GM19023 (cell line): ENCODE measurements around the gene NMB.
A peak's percentile ranks its signal among the peaks of the same experiment; 100 is the strongest.
"Not testable (repeated sequence)": the region's sequence is repeated elsewhere in the genome, so short reads cannot be mapped to it uniquely, and the experiment has no call there.

Experiments
- ATAC-seq: cut with Tn5 transposase; IDR thresholded peaks from one replicate; pipeline ENCODE4 v1.9.1; 2021; ENCODE audit warnings: mild to moderate bottlenecking, moderate library complexity; ENCODE audit not compliant: unreplicated experiment

Gene NMB

DNA sequence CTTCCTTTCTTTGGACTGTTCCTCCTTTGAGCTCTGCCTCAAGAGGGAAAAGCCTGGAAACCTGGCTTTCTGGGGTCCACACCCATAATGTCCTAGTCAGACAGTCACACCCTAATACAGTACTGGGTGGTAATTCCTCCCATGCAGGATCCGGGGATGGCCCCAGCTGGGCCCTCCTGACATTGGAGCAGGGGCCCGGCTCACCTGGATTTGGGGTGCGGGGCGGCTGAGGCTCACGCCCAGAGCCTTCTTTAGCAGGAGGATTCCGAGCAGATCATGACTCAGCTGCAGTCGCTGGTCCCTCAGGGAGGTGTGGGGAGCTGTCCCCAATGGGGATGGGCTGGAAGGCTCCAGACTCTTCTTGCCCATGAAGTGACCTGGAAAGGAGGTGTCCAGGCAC, 1.0 kb downstream of the NMB start:
- no peak for ATAC-seq

DNA sequence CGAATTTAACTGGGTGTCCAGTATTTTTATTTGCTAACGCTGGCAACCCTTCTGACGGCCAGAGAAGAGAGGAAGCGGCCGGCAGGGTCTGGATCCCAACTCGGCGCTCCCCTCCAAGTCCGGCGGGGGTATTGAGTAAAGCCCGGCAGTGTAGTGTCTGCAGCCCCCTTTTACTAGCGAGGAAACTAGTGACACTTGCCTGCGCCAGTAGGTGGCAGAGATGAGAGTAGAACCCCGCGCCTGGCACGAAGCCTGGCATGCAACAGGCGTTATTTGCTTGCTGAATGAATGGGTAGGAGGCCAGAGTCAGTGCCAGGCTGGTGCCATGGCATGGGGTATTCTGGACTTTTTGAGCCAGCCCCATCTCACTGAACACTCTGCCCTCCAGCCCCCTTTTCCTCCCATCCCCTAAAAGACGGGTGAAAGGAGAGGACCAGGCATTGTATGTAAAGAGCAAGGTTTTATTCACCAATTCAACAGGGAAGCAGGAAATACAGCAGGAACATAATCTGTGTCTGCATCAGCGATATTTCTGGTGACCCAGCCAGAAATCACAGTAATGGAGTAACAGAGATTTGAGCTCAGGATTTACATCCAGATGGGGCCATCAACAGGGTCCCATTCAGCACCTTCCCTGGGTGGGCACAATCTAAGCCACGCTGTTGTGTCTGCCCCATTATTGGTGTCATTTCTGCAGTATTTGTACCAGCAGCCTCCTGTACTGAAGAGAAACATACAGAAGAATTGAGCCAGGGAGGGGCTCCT, 3.1 kb downstream of the NMB start:
- ATAC-seq = peak; percentile 31

DNA sequence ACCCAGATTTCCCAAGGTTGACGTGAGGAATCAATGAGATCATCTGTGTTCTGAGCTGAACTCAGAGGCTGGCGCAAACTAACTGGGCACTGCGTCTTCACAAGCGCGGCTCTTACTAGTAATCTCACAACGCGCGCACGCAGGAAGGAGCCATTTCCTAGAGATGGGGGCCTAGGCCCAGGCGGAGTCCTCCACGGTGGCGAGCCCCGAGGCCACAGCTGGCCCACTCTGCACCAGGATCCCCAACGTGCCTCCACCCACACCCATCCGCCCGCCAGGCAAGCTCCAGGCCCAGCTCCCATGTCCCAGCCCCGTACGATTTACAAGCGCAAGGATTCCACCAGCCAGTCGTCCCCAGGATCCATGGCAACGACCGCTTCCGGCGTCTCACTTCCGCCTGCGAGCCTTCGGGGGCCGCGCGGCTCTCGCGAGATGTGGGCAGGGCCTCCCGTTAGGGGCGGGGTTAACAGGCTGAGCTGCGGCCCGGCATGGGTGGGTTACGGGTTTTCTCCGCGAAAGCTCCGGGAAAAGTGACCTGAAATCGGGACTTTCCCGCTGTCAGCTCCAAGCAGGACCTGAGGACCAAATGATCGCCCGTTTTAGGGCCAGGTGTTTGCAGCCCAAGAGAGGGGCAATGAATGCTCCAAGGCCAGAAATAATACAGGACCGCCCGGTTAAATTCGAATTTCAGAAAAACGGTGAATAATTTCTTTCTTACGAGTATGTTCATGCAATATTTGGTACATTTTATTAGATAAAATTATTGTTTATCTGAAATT, 3.9 kb downstream of the NMB start, which contains the start of gene WDR73:
TSS of gene WDR73 (minus strand) at position 374 of the 779 bp plus-strand sequence. CDS start at position 365, 9 bp downstream.
- peak; percentile 86 for ATAC-seq

DNA sequence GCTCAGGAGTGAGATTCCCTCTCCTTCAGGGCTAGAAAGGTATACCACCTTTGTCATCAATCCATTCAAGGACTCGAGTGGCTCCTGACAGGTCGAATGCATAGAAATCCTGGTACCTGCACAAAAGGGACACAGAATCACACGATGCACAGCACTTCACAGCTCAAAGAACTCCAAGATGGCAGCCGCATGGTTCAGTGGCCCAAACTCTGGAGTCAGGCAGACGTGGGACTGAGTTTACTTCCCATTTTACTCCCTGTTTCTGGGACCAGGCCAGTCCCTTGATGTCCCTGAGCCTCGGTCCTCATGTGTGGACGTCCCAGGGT, 4.5 kb downstream of the NMB start:
- ATAC-seq = peak; percentile 0

DNA sequence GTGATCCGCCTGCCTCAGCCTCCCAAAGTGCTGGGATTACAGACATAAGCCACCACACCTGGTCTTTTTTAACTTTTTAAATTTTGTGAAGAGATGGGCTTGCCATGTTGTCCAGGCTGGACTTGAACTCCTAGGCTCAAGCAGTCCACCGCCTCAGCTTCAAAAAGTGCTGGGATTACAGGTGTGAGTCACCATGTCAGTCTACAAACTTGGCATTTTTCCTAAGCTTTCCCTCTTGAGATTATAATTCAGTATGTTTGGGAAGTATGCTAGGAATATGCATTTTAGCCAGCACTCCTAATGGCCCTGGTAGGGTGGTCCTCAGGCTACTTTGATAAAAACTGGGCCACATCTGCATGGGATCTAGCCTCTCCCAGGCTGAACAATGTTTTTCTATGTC, 8.3 kb downstream of the NMB start:
- ATAC-seq = no peak

DNA sequence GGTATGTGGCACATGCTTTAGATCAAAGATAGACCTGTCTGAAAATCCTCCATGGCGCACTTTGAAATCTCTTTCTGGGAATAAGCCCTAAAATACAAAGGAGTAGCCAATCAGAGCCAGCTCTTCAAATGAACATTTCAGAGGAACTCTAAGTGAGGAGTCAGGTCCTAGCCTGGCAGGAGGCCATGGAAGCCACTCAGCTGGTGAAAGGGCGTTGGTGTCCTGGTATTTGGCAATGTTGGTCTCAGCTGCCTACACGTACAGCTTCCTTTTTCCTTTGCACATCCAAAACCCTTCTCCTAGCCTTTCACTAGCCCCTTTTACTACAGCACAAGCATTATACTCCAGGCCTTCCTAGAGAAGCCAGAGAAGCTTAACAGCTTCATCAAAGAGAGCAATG, 9.5 kb downstream of the NMB start:
- ATAC-seq = no peak

DNA sequence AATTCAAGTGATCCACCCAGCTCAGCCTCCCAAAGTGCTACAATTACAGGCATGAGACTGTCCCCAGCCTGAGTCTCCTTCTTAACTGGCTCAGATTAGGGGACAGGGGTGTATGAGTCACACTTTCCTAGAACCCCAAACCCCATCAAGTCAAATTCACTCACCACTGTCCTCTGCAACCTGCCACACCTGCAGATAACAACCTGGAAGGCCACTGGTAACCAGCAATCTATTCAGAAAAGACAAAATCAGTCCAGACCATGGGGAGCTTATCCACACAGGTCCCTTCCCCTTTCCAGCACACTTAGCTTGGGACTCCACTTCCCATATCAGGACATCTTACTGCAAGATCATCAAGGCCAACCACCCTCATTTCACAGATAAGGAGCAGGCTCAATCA, 10.3 kb downstream of the NMB start:
- no peak for ATAC-seq

DNA sequence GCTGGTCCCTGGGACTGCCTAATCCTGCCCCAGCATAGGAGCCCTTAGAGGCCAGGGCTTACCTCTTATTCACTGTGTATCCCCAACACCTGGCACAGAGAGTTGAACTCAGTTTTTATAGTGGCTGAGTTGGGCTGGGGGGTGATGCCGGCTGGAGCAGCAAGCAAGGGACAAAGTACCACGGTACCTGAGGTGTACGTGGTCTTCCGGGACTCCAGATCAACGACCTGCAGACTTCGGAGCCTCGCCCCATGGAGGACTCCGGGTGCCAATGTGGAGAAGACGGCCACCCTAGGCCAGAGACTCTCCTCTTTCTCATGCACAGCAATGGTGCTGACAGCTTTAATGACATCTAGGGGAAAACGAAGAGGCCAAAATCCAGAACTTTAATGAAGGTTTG, 12.0 kb downstream of the NMB start:
- ATAC-seq = no peak

DNA sequence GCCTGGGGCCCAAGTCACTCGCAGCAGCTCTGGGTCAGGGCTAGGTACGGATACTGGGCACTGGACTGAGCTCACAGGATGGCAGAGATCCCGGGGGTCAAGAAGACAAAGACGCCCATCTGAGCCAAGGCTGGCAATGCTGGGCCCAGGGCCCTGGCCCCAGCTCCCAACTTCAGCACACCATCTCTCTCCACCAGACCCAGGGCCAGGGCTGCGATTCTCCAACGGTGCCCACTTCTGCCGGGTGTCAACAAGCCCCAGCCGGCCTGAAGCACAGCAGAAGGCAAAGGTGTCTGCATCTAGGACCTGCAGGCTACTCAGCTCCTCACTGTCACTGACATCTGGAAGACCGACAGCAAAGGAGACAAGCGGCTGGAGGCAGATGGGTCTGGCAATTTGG, 12.5 kb downstream of the NMB start:
- ATAC-seq = no peak

DNA sequence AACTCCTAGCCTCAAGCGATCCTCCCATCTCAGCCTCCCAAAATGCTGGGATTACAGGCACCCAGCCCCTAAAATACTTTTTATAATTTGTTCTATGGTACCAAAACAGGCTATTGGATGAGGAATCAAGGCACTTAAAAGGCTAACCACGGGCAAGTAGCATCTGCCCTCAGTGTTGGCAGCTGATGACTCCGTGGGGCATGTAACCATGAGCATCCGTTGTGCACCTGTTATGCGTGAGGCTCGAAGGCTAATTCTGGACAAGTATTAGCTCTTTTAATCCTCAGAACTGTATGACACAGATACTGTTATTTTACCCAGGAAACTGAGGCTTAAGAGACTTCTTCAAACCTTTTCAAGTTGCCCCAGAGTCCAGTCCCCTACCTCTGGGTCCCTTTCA, 14.2 kb downstream of the NMB start:
- ATAC-seq = no peak

DNA sequence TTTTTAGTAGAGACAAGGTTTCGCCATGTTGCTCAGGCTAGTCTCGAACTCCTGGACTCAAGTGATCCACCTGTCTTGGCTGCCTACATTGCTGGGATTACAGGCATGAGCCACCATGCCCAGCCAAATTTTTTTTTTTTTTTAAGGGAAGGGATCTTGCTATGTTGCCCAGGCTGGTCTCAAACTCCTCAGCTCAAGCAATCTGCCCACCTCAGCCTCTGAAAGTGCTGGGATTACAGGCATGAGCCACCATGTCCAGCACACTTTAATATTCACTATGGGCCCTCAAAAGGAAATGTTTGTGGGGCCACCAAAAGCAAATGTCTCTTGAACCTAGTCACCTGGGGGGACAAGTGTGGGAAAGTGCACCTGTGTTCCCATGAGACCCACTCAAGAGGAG, 15.4 kb downstream of the NMB start:
- ATAC-seq = not testable (repeated sequence)

DNA sequence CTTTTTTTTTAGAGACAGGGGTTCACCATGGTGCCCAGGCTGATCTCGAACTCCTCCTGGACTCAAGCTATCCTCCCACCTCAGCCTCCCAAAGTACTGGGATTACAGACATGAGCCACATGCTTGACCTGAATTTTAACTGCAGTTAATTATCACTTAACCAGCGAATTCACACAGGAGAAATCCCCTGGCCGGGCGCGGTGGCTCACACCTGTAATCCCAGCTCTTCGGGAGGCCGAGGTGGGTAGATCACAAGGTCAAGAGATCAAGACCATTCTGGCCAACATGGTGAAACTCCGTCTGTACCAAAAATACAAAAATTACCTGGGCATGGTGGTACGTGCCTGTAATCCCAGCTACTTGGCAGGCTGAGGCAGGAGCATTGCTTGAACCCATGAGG, 16.1 kb downstream of the NMB start:
- ATAC-seq = not testable (repeated sequence)

DNA sequence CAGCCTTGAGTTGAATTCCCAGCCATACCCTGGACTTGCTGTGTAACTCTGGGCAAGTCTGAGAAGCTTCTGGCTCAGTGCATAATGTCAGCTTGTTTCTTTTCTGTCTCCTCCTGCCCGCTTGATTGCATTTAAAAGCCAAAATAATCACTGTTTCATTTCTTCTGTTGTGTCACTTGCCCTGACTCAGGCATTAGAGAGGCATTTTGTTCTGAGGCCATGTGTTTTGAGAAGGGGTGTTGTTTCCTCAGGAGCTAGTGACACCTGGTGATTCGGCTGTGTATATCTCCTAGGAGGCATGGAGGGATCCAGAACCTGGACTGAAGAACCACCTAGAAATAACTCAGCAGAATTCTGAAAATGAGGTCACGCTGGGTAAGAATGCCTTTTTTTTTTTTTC, 19.9 kb downstream of the NMB start:
- ATAC-seq = no peak

DNA sequence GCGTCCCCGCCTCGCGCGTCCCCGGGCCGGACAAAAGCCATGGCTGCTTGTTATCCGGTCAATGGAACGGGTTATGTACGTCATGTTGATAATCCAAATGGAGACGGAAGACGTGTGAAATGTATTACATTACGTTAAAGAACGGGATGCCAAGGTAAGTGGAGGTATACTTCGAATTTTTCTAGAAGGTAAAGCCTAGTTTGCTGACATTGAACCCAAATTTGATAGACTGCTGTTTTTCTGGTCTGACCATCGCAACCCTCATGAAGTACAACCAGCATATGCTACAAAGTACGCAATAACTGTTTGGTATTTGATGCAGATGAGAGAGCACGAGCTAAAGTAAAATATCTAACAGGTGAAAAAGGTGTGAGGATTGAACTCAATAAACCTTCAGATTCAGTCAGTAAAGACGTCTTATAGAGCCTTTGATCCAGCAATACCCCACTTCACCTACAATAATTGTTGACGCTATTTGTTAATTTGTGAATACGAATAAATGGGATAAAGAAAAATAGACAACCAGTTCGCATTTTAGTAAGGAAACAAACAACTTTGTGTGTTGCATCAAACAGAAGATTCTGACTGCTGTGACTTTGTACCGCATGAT, 23.7 kb downstream of the NMB start:
- no peak for ATAC-seq

DNA sequence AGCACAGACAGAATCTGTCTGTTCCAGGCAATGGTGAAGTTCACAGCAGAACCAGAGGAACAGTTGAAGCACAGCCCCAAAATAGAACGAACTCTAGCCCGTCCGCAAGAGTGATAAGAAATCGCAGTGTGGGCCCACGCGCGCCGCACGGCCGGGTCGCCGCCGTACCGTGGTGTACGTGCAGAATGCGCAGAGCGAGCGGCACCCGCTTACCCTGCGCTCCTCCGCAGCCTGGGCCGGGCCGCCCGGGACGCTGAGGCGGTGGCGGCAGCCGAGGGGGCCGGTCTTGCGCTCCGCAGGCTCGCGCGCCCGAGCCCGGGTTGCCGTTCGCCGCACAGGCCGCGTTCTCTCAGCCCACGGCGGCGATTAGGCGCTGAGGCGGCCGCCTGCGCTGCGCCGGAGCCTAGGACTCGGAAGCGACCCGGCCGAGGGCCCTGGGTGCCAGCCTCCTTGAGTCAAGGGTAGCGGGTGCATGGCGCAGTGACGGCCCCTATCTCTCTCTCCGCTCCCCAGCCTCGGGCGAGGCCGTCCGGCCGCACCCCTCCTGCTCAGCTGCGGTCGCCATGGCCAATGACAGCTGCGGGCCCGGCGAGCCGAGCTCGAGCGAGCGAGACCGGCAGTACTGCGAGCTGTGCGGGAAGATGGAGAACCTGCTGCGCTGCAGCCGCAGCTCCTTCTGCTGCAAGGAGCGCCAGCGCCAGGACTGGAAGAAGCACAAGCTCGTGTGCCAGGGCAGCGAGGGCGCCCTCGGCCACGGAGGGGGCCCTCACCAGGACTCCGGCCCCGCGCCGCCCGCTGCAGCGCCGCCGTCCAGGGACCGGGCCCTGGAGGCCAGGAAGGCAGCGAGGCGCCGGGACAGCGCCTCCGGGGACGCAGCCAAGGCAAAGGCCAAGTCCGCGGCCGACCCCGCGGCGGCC, 24.4 kb downstream of the NMB start:
- peak; percentile 46 for ATAC-seq

DNA sequence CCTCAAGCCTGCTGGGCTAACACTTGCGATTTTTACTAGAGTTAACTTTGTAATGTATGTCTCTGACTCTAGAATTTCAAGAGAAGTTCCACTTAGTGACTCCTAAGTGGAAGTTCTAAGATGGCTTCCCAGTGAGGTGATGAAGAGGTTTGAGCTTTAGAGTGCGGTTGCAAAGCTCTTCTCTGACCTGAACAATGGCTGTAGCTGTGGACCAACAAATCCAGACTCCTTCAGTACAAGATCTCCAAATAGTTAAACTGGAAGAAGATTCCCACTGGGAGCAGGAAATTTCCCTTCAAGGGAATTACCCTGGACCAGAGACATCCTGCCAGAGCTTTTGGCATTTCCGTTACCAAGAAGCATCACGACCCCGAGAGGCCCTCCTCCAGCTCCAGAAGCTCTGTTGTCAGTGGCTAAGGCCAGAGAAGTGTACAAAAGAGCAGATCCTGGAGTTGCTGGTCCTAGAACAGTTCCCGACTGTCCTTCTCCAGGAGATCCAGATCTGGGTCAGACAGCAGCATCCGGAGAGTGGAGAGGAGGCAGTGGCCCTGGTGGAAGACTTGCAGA, 26.2 kb downstream of the NMB start:
- no peak for ATAC-seq

DNA sequence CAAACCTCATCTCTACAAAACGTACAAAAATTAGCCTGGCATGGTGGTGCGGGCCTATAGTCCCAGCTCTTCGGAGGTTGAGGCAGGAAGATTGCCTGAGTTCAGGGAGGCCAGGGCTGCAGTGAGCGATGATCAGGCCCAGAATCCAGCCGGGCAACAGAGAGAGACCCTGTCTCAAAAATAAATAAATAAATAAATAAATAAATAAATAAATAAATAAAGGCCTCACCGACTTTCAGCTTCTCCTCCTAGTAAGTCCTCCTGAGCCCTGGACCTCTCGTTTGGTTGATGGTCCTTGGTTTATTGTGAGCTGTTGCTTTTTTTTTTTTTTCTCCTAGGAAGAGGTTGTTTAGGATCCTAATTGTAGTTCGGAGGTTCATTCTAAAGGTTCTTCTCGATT, 29.0 kb downstream of the NMB start:
- no peak for ATAC-seq

DNA sequence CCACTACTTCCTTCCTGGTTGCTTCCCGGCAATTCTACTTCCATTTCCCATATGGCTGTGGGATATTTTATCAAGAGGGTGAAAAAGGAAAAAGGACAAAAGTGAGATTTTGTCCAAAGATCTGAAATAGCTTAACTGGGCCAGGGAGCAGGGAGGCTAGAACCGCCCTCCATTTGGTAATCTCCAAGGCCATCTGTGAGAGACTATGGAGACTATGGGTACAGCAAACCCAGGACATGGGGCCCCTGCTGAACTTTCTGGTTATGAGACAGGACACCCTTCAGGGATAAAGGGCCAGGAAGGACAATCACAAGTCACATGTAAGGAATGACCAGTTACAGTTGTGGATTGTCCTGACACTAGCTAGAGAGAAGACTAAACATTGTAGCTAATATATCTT, 32.9 kb downstream of the NMB start:
- no peak for ATAC-seq

DNA sequence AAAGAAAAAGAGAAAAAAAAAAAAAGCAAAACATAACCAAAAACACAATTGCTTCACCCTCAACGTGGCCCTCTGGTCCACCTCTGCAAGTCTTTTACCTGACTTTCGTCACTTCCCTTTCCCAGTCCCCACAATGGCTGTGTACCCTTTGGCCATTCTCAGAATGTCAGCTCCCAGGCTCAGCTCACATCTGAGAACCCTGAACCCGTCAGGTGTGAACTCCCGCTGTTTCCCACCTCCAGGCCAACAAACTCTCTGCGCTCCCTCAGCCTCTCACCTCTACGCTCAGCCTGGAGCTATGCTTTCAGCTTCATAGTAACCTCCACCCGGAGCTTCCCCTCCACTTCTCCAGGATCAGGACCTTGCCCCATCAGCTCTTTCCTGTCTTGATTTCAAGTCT, 33.6 kb downstream of the NMB start:
- ATAC-seq = no peak

DNA sequence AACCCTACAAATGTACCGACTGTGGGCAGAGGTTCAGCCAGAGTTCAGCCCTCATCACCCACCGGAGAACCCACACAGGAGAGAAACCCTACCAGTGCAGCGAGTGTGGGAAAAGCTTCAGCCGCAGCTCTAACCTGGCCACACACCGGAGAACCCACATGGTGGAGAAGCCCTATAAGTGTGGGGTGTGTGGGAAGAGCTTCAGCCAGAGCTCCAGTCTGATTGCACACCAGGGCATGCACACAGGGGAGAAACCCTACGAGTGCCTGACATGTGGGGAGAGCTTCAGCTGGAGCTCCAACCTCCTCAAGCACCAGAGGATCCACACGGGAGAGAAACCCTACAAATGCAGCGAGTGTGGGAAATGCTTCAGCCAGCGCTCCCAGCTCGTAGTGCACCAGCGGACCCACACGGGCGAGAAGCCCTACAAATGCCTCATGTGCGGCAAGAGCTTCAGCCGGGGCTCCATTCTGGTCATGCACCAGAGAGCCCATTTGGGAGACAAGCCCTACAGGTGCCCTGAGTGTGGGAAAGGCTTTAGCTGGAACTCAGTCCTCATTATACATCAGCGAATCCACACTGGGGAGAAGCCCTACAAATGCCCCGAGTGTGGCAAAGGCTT, 36.5 kb downstream of the NMB start:
- no peak for ATAC-seq
